GM21619 (cell line): Measurements from ENCODE around the gene TRIM65.
"Not testable (repeated sequence)": the region's sequence is repeated elsewhere in the genome, so short reads cannot be mapped to it uniquely, and the experiment has no call there.

Experiments
- ATAC-seq: cut with Tn5 transposase; IDR thresholded peaks from one replicate; pipeline ENCODE4 v1.9.1; 2021; ENCODE audit not compliant: unreplicated experiment

Gene TRIM65

DNA sequence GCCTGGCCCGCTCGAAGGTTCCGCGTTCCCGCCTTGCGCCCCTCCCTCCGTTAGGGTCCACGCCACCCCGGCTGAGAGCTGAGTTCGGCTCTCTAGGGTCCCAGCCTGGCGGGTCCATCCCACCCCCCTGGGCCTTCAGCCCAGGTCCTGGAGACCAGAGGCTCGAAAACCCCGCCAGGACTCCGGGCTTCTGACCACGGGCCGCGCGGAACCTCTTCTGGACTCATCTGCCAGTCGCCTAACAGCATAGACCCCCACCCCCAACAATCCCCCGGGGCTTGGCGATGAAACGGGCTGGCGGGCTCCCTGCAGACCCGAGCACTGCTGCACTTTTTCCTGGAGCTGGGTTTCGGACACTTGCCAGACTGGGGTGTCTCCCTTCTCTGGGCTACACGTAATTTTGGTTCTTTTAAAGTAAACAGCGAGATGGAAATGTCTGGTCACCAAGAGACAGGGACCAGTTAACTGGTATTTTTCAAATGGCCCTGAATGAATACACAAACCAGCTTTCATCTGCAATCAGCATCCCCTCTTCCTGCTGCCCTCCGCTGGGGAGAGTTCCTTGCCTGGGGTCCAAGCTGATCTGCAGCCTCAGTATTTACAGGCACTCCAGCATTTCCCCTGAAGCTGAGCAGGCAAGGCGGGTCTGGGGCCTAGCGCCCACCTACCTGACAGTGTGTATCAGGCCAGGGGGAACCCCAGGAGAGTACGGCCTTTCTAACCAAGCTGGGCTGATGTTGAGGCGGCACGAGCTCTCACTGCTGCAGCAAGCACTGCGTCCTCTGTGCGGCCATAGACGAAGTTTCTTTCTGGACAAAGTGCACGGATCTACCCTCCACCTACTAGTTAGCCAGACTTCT lies 639 bp upstream of the TRIM65 start:
- ATAC-seq: no peak

DNA sequence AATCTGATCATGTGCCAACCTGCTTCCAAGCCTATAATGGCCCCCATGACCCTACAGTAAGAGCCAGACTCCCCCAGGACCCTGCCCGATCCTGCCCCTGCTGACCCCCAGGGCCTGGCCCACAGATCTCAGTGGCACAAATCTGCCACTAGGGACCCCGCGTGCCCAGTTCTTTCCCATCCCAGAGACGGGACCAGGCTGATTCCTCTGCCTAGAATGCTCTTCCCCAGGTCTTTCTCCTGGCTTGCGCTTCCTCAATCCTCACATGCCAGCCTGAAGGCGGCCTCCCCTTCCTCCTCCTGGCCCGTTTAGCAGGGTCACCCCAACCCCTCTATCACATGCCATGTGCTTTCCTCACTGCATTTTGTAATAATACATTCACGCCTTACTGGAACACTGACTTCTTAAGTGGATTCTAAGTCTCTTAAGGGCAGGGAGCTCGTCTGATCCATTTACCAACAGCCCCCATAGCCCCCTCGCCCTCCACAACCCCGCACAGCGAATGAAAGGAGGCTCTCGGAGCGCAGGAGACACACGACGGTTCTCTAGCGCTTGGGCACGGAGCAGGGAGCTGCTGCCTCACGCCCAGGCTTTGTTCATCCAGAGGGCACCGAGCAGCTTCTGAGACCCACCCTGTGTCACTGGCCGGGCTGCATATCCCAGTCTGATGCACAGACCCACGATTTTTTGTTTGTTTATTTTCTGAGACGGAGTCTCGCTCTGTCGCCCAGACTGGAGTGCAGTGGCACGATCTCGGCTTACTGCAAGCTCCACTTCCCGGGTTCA lies 1.2 kb downstream of the TRIM65 start:
- ATAC-seq: no peak

DNA sequence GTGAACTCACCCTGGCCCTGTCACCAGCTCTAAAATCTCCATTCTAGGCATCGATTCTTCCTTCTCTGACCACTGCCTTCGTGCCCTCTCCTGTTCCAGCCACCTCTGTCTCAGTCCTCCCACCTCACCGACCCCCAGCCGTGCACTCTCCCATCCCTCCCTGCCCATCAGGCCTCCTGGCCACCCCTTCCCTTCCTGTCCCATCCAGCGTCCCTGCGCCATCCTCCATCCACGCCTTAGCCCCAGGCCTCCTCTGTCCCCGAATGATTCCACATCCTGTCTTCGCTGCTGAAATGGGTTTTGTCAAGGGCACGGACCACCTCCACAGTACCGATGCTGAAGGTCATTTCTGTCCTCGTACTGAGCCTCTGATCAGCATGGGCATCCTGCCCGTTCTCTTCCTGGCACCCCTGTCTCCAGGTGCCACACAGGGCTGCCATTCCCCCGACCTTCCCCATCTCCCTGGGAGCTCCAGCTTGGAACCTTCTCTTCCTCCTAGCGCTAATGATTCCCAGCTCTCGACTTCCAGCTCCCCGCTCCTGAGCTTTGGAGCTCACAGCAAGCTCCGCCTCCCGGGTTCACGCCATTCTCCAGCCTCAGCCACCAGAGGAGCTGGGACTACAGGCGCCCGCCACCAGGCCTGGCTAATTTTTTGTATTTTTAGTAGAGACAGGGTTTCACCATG lies 2.6 kb downstream of the TRIM65 start:
- ATAC-seq: no peak

DNA sequence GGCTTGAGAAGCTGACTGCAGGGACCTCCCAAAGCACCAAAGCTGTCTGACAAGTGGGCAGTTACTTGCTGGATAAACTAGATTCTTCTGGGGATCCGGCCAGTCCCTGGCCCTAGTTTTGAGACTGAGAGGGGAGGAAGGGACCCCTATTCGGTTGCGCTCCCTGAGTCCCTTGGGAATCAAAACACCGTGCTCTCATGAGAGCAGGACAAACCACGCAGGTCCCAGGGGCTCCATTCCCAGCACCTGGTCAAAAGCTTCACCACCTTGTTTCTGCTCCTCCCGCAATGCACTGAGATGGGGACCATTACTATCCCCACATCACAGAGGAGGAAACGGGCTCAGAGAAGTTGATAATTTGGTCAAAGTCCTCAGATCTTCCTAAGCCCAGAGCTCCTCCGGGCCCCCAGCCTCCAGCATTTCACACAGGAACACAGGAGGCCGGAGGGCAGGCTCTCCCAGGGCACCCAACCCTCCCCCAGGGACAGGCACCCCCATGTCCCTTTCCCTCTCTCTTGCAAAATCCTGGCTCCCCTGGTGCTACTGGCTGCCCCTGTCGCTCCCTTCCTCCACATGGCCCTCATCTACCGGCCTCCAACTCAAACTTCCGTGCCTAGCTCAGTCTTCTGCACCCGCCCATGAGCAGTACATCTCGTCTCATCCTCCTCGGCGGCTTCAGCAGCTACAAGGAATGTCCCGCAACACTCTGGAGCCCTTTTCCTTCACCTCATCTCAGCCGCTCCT lies 3.3 kb downstream of the TRIM65 start:
- no peak for ATAC-seq

DNA sequence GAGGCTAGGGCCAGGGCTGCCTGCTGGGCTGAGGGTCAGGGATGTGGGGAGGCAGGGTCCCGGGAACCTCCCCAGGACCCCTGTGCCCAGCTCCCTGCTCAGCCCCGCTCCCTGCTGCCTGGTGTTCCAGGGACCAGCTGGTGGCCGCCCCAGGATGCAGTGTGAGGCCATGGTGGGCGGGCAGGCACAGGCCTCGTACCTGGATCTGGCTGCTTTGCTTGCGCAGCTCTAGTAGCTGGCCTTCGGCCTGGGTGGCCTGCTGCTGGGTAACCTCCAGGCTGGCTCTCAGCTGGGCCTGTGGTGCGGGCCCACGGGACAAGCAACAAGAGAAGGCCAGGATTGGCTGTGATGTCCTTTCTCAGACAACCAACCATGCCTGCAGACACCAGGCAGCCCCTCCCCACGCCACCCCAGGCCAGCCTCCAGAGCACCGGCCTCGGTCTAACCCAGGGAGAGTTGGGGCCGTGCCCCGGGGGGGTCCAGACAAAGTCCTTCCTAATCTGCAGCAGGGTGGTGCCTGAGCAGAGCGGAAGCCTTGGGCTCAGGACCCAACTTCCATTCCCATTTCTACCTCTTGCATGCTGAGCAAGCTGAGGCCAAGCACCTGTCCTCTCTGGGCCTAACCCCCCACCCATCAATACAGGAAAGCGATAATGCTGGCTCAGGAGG lies 4.1 kb downstream of the TRIM65 start:
- no peak for ATAC-seq

DNA sequence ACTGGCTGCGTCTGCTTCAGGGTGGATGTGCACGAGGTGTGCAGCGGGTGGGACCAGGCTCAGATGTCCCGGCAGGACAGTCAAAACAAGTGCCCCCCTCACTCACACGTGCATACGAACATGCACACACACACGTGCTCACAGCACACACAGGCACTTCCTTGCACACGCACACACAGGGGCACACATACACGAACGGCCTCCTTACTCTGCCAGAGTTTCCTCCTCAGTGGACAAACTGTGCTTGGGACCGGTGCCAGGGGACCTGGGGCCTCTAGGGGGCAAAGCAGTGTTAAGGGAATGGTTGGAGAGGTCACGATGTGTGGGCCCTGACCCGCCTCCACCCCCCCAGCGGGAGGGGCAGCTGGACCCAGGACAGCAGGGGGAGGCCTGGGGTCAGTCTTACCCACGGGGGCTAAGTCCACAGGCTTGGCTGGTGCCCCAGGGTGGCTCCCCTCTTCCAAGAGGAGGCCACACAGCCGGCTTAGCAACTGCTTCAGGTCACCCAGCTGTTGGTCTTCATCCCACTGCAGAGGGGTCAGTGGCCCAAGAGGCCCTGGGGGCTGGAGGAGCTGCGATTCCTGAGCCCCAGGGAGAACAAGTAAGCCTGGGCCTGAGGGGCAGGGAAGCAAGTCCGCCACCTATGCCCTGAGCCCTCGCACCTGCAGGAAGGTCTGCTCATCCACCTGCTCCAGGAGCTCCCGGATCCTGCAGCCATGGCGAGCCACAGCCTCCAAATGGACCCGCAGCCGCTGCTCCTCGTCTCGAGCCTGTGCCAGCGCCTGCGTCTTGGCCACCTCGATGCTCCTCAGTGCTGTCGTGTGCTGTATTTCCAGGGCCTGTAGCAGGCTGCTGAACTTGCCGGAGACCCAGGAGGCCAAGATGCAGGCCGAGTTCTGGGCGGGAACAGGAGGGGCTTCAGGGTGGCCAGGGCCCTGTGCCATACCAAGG lies 4.9 kb downstream of the TRIM65 start:
- no peak for ATAC-seq

DNA sequence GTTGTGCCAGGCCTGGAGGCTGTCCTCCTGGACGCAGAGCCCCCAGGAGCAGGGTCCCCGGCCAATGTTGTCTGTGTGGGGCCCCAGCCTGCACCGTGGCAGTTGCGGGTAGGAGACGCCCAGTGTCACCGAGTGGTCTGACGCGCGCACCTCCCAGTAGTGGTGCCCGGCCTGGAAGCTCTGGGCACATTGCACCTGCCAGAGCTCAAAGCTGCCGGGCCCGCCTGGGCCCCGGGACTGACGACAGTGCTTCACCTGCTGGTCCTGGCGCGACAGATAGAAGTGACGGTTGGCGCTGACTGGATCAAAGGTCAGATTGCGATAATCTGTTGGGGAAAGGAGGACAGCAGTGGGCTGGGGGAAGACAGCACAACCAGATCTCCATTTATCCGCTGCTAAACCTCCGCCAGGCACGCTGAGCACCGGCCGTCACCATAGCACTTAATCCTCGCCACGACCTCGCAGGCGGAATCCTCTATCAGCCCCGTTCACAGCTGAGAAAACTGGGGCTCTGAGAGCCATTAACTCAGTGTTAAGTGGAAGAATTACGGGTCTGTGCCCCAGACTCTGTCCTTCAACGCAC lies 5.6 kb downstream of the TRIM65 start:
- ATAC-seq: no peak

DNA sequence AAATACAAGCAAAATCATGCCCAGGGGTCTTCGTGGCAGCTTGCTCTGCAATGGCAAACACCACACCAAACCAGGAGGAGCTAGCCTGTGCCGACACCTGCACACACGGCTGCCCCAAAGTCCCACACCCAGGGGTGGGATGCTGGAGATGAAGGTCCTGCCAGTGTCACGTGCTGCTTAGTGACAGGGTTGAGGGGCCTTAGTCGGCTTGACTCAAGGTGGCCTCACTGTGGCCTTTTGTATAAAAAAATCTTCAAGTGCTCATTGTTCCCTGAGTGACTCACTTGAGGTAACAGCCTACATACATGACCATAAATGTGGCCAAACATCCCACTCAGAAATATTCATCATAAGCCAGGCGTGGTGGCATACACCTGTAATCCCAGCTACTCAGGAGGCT lies 7.3 kb downstream of the TRIM65 start:
- no peak for ATAC-seq

DNA sequence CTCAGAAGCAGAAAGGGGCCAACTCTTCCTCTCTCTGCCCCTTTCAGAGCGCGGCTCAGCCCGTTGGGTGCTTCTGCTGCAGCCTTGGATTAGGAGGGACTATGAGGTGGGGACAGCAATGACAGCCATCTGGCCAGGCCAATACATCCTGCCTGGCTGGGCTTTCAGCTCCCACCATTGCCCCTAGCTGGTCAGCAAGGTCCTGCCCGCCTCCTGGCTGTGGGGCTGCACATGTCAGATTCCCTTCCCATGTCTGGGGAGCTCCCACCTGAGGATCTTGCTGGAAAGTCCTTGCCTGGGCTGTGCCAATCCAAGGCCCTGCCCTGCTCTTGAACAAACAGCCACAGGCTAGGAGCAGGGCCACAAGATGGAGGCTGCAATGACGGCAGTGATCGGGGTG lies 8.3 kb downstream of the TRIM65 start:
- no peak for ATAC-seq

DNA sequence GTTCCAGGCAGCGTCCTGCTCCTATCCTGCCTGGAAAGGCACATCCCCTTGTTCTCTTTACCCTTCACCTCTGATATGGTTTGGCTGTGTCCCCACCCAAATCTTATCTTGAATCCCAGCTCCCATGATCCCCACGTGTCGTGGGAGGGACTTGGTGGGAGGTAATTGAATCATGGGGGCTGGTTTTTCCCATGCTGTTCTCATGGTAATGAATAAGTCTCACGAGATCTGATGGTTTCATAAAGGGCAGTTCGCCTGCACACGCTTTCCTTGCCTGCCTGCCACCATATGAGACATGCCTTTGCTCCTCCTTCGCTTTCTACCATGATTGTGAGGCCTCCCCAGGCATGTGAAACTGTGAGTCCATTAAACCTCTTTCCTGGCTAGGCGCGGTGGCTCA lies 10.9 kb downstream of the TRIM65 start:
- ATAC-seq: not testable (repeated sequence)

DNA sequence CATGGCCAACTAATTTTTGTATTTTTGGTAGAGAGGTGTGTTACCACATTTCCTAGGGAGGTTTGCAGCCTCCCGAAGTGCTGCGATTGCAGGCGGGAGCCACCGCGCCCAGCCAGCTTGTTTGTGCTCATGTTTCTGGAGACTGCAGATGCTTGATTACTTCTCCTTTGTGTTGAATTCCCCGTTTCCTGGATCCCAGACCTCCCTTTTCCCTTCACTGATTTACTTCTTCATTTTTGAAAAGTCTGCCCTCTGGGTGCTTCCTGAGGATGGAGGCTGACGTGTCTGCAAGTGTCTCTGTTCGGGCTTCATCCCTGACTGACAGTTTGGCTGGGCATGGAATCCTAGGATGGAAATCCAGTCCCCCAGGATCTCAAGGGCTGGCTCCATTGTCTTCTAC lies 11.3 kb downstream of the TRIM65 start:
- no peak for ATAC-seq

DNA sequence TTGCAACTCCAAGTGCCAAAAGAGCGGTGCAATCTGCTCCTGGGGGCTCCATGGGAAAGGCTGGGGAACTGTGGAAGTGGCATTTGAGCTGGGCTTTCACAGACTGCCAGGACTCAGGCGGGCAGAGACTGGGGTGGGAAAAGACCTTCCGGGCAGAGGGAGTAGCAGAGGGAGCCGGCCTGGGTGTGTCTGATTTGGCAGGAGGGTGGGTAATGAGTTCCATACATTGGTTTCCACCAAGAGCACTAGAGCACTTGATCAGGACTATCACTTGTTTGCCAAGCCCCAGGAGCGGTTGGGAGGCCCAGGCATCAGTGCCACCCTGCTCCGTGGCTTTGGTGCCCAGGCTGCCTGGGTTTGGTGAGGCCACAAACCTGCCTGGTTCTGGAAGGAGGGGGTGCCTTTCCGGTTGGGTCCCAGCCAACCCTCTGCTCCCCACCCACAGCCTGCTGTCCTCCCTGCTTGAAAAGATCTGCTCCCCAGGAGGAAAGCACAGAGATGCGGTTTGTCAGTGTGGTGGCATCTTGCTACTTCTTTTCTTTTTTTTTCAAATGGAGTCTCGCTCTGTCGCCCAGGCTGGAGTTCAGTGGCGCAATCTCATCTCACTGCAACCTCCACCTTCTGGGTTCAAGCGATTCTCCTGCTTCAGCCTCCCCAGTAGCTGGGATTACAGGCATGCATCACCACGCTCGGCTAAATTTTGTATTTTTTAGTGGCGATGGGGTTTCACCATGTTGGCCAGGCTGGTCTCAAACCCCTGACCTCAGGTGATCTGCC lies 14.9 kb downstream of the TRIM65 start:
- no peak for ATAC-seq

DNA sequence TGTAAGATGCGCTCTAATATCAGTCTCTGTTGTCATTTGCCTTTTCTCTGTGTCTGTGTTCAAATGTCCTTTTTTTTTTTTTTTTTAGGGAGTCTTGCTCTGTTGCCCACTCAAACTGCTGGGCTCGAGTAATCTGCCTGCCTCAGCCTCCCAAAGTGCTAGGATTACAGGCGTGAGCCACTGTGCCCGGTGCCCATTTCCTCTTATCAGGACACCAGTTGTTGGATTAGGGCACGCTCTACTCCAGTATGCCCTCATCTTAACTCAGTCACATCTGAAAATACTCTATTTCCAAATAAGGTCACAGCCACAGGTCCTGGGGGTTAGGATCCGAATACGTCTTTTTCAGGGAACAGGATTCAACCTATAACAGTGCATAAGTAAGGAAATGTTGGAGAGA lies 16.5 kb downstream of the TRIM65 start:
- ATAC-seq: no peak

DNA sequence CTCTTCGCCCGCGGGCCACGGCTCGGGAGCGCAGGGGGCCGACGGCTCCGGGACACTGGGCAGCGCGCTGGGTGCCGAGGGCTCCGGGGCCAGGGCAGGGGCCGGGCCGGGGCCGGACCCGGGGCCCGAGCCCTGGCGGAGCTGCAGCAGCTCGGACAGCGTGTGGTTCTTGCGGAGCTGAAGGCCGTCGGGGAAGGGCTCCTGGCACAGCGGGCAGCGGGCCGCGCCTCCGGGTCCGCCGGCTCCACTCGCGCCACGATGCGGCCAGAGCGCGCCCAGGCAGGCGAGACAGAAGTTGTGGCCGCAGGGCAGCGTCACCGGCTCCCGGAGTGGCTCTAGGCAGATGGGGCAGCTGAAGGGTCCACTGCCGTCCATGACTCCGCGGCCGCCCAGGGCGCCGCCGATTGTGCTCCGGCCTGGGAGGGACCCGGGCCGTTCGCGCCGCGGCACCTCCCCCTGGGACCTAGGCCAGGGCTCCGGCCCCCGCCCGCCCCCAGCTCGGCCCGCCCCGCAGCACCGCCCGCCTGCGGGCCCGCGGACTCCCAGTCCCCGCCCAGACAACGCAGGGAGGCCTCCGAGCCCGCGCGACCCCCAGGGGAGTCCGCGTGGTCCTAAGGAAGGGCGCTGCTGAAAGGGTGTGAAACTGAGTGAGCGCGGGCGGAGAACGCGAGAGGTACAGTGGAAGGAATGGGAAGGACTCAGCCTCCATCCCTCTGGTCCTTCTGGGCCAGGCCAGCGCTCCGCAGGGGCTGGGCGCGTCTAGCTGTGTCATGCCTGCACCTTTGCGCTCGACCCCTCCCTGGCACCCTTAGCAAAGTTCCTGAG lies 18.4 kb downstream of the TRIM65 start, which contains the start of gene TRIM47:
Gene TRIM47, minus strand, starts transcription at position 408 of the 825 bp plus-strand sequence. Its CDS starts 33 bp downstream, at position 375.
- ATAC-seq: no peak

DNA sequence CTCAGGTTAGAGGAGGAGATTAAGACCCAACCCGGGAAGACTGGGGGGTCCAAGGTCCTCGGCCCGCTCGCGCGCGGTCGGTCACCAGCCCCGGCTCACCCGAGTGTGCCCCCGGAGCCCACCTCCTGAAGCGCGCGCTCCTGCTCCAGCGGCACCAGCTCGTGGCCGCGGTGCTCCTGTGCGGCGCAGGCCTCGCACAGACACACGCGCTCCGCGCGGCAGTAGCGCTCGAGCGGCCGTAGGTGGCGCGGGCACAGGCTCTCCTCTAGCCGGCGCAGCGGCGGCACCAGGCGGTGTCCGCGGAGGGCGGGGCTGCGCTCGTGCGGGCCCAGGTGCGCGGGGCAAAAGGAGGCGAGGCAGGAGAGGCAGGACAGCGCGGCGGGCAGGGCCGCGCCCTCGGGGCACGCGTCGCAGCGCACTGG lies 19.0 kb downstream of the TRIM65 start:
- no peak for ATAC-seq

DNA sequence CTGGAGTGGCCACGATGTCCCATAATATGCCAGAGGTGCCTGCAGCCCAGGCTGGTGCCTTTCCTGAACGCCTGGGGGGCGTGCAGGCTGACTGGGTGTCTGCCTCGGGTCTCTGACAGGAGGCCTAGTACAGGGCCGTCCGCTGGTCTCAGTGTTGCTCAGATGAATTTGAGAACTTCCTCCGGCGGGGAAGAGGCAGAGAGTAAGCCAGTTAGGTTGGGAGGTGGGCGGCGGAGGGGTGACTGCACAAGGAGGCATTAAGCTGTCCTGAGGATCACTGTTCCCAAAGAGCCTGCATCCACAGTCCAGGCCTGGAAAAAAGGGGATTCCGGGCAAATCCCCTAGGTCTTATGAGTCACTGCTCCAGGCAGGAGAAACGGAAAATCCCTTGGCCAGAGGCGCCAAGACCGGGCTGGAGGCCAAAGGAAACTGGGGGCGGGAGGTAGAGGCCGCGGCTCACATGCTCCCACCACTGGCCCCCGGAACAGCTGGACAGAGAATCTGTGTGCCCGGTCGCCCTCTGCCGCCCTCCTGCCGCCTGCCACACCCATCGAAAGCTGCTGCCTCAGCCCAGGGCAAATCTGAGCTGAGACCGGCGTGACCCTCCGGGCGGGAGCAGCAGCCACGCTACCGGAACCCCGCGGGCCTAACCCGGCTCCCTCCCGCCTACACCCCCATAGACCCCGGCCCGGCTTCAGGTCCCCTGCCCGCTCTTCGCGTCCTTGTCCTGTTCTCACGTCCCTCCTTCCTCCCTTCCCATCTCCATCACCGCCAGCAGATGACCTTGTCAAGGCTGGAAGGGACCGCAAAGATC lies 19.6 kb downstream of the TRIM65 start:
- ATAC-seq: no peak
